Mesendoderm (in vitro differentiated cells): ENCODE results near the gene GOLGA2.
"Not testable (repeated sequence)": the region's sequence is repeated elsewhere in the genome, so short reads cannot be mapped to it uniquely, and the experiment has no call there.

Experiments used
- DNase-seq: peaks from one replicate; pipeline ENCODE4 v3.0.0; 2013
- H2AK5ac ChIP-seq: 2 replicates; pipeline ENCODE4 v1.6.1; 2013; ENCODE audit warnings: low read length, inconsistent platforms
- H2BK120ac ChIP-seq: 2 replicates; pipeline ENCODE4 v1.6.1; 2013; ENCODE audit warnings: low read depth, mild to moderate bottlenecking, low read length, moderate library complexity, mixed read lengths
- H2BK15ac ChIP-seq: replicated peaks from 2 replicates; pipeline ENCODE4 v1.6.1; 2013; ENCODE audit warnings: low read depth, mild to moderate bottlenecking, moderate library complexity
- H2BK5ac ChIP-seq: 2 replicates; pipeline ENCODE4 v1.6.1; 2013; ENCODE audit warnings: low read length, inconsistent platforms
- H3K18ac ChIP-seq: 2 replicates; pipeline ENCODE4 v1.6.1; 2013; ENCODE audit warnings: mild to moderate bottlenecking, low read length, mixed read lengths
- H3K23ac ChIP-seq: one replicate; pipeline ENCODE4 v1.6.1; 2013; ENCODE audit warnings: low read length
- H3K27ac ChIP-seq: 2 replicates; pipeline ENCODE4 v1.5.1; 2013; ENCODE audit warnings: low read depth, mild to moderate bottlenecking, inconsistent platforms, low read length, moderate library complexity
- H3K27me3 ChIP-seq: 2 replicates; pipeline ENCODE4 v1.6.1; 2013; ENCODE audit warnings: low read length, control low read depth, mild to moderate bottlenecking, inconsistent platforms; ENCODE audit not compliant: insufficient read depth, poor library complexity
- H3K36me3 ChIP-seq: 2 replicates; pipeline ENCODE4 v1.6.1; 2013; ENCODE audit warnings: low read length, inconsistent platforms; ENCODE audit not compliant: control insufficient read depth, insufficient read depth
- H3K4ac ChIP-seq: one replicate; pipeline ENCODE4 v1.6.1; 2013; ENCODE audit warnings: low read depth, mild to moderate bottlenecking, low read length, moderate library complexity
- H3K4me1 ChIP-seq: 2 replicates; pipeline ENCODE4 v1.6.1; 2013; ENCODE audit warnings: low read depth, low read length, inconsistent platforms; ENCODE audit not compliant: control insufficient read depth
- H3K4me2 ChIP-seq: 2 replicates; pipeline ENCODE4 v1.6.1; 2013; ENCODE audit warnings: low read length
- H3K4me3 ChIP-seq: 2 replicates; pipeline ENCODE4 v1.5.1; 2013; ENCODE audit warnings: mild to moderate bottlenecking, low read length
- H3K56ac ChIP-seq: one replicate; pipeline ENCODE4 v1.6.1; 2013; ENCODE audit warnings: low read length
- H3K79me1 ChIP-seq: 2 replicates; pipeline ENCODE4 v1.6.1; 2013; ENCODE audit warnings: low read length, inconsistent platforms
- H3K79me2 ChIP-seq: 2 replicates; pipeline ENCODE4 v1.6.1; 2013; ENCODE audit warnings: mild to moderate bottlenecking, low read length; ENCODE audit not compliant: control insufficient read depth, insufficient read depth
- H3K9ac ChIP-seq: 2 replicates; pipeline ENCODE4 v1.6.1; 2013; ENCODE audit warnings: low read length, inconsistent platforms
- H4K5ac ChIP-seq: one replicate; pipeline ENCODE4 v1.6.1; 2013; ENCODE audit warnings: low read length
- H4K8ac ChIP-seq: one replicate; pipeline ENCODE4 v1.6.1; 2013; ENCODE audit warnings: low read depth, mild to moderate bottlenecking, control low read depth, low read length, moderate library complexity
- WGBS: extraction: QIAGEN DNeasy Blood & Tissue Kit; methylation state at CpG from one replicate; pipeline ENCODE4 v1.1.7; 2013; ENCODE audit warnings: low lambda C conversion rate, missing lambda C conversion rate; ENCODE audit not compliant: insufficient coverage; ENCODE audit errors: extremely low coverage; 5-methylcytosine and 5-hydroxymethylcytosine counted together

The GOLGA2 gene

DNA sequence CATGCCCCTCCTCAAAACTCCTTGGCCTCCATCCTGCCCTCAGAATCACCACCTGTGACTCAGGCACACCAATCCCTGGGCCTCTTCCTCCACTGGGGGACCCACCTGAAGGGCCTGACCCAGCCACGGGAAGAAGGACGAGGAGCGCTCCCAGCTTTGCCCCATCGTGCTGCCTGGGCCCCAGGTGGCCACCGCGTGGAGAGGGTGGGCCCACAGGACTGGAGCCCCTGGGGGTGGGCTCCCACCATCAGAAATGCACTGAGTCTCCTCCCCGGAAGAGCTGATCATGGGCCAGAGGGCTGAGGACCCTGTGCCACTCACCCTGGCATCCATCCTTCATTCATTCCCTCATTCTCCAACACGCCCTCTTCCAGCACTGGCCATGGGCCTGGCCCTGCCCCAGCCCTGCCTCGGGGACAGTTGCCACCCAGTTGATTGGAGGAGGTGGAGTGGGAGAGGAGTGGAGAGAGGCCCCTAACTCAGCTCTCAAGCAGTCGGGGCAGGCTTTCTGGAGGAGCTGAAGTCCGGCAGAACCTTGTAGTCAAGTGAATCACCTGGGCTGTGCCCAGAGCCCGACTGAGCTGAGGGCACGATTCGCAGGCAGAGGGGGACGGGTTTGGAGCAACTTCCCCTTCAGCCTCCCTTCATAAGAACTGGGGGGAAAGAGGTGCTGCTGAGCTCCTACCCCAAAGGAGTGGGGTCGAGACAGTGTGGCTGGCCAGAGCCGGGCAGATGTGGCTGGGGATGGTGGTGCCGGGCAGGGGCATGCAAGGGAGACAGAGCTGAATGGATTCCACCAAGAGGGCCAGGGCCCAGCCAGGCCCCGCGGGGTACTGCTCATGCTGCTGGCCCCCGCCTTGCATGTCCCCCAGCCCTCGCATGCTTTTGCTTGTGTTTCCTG, 43.0 kb downstream of the GOLGA2 start:
- Histone ChIP-seq H3K4ac (no peak overlapping the region), H3K36me3 (no peaks in the 10 kb centered on the region), H3K27ac (no peak overlapping the region), H3K79me2 (no peaks in the 10 kb centered on the region), H3K4me3 (no peak overlapping the region), H4K5ac (no peak overlapping the region), H2BK120ac (no peak overlapping the region), H3K23ac (no peak overlapping the region), H2BK5ac (no peak overlapping the region), H3K27me3 (no peaks in the 10 kb centered on the region), H2AK5ac (no peak overlapping the region), H3K56ac (no peak overlapping the region), H2BK15ac (no peak overlapping the region), H3K79me1 (no peaks in the 10 kb centered on the region), H3K4me1 (no peaks in the 10 kb centered on the region), H3K4me2 (no peak overlapping the region), H3K18ac (no peak overlapping the region), H3K9ac (no peak overlapping the region), H4K8ac (no peak overlapping the region)
- WGBS: no CpG with 5 or more reads among the region's 22 CpGs
- no peak for DNase-seq

DNA sequence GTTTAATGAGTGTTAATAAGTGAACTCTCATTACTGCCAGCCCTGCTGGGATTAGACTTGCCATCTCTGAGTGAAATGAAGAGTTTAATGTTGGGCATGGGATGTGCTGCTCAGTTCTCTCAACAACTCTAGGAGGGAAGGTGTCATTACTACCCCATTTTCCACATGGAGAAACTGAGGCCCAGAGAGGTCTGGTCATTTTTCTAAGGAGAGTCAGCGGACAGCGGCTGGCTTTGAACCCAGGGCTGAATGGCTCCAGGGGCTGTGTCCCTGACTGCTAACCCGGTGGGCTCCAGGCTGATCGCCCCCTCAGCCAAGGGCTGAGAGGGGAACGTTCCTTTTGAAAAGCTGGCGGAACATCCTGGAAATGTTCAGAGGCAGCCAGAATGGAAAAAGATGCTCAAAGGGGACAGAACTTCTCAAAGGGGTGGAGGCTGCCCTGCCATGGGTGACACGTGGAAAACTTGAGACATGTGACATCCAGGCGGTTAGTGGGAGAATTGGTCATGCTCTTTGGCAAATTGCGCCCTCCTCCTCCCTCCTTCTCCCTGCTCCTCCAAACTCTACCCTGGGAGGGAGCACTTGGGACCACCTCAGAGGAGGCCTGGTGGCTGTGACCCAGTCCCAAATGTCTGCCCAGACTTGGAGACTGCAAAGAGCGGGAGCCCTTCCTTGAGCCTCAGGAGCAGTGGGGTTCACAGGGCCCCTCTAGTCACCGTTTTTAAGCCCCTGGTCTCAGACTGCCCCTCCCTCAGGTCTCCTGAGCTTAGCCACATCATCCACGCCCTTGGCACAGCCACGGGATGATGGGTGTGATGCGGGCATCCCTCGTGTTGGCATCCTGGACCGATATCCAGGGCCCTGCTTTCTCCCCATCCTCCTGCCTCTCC, 43.9 kb downstream of the GOLGA2 start:
- no peak overlapping the region for H3K4me3 ChIP-seq
- no peaks in the 10 kb centered on the region for H3K36me3 ChIP-seq
- H3K79me2 ChIP-seq: no peaks in the 10 kb centered on the region
- no peak overlapping the region for H3K18ac ChIP-seq
- H3K23ac ChIP-seq: no peak overlapping the region
- no peak overlapping the region for H2AK5ac ChIP-seq
- H4K8ac ChIP-seq: no peak overlapping the region
- no peak overlapping the region for H4K5ac ChIP-seq
- no peak overlapping the region for H3K56ac ChIP-seq
- no peak overlapping the region for H2BK120ac ChIP-seq
- no peaks in the 10 kb centered on the region for H3K27me3 ChIP-seq
- no peak for DNase-seq
- H3K4me2 ChIP-seq: no peak overlapping the region
- H3K4me1 ChIP-seq: no peaks in the 10 kb centered on the region
- H3K4ac ChIP-seq: no peak overlapping the region
- no CpG with 5 or more reads among the region's 16 CpGs for WGBS
- H3K27ac ChIP-seq: no peak overlapping the region
- H3K9ac ChIP-seq: no peak overlapping the region
- no peak overlapping the region for H2BK5ac ChIP-seq
- no peak overlapping the region for H2BK15ac ChIP-seq
- no peaks in the 10 kb centered on the region for H3K79me1 ChIP-seq

DNA sequence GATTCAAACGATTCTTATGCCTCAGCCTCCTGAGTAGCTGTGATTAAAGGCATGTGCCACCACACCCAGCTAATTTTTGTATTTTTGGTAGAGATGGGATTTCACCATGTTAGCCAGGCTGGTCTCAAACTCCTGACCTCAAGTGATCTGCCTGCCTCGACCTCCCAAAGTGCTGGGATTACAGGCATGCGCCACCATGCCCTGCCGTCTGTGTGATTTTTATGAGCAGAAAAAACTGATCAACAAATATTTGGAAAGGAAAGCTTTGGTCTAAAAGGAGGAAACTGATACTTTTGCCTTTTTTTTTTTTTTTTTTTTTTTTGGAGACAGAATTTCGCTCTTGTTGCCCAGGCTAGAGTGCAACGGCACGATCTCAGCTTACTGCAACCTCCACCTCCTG, 44.9 kb downstream of the GOLGA2 start:
- H4K5ac ChIP-seq, H3K4ac ChIP-seq, H2AK5ac ChIP-seq, H3K4me1 ChIP-seq, H3K4me3 ChIP-seq, H3K56ac ChIP-seq, H3K79me1 ChIP-seq, H4K8ac ChIP-seq, H3K23ac ChIP-seq, H3K79me2 ChIP-seq, H3K9ac ChIP-seq, H3K27me3 ChIP-seq, H3K36me3 ChIP-seq, H2BK15ac ChIP-seq, H2BK120ac ChIP-seq, H3K4me2 ChIP-seq, H3K27ac ChIP-seq, DNase-seq, H3K18ac ChIP-seq, H2BK5ac ChIP-seq: not testable (repeated sequence)
- WGBS: no CpG with 5 or more reads among the region's 7 CpGs

DNA sequence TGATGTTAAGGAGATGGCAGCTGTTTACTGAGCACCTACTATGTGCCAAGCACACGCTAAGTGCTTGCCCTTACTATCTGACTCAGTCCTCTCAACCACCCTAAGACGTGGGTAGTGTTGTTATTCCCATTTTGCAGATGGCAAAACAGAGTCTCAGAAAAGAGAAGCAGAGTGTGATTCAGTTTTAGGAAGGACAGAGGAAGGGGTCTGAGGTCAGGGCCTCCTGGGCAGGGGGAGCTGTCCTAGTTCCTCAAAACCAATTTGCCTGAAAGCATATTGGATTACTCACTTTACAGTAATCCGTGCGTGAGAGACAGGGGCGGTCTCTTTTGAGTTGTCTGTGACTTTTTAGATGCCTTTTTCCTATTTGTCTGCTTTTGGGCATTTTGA, 49.4 kb downstream of the GOLGA2 start:
- H3K4me3 ChIP-seq: no peak overlapping the region
- H2BK120ac ChIP-seq: no peak overlapping the region
- DNase-seq: no peak
- no CpG with 5 or more reads among the region's 5 CpGs for WGBS
- H3K23ac ChIP-seq: no peak overlapping the region
- no peak overlapping the region for H4K8ac ChIP-seq
- no peak overlapping the region for H3K4ac ChIP-seq
- no peak overlapping the region for H3K18ac ChIP-seq
- H3K4me1 ChIP-seq: no peaks in the 10 kb centered on the region
- no peak overlapping the region for H4K5ac ChIP-seq
- no peak overlapping the region for H2BK15ac ChIP-seq
- H3K56ac ChIP-seq: no peak overlapping the region
- H2BK5ac ChIP-seq: no peak overlapping the region
- no peak overlapping the region for H3K9ac ChIP-seq
- no peak overlapping the region for H2AK5ac ChIP-seq
- H3K27ac ChIP-seq: no peak overlapping the region
- H3K27me3 ChIP-seq: no peaks in the 10 kb centered on the region
- H3K36me3 ChIP-seq: no peaks in the 10 kb centered on the region
- no peak overlapping the region for H3K4me2 ChIP-seq
- H3K79me1 ChIP-seq: no peaks in the 10 kb centered on the region
- H3K79me2 ChIP-seq: no peaks in the 10 kb centered on the region

DNA sequence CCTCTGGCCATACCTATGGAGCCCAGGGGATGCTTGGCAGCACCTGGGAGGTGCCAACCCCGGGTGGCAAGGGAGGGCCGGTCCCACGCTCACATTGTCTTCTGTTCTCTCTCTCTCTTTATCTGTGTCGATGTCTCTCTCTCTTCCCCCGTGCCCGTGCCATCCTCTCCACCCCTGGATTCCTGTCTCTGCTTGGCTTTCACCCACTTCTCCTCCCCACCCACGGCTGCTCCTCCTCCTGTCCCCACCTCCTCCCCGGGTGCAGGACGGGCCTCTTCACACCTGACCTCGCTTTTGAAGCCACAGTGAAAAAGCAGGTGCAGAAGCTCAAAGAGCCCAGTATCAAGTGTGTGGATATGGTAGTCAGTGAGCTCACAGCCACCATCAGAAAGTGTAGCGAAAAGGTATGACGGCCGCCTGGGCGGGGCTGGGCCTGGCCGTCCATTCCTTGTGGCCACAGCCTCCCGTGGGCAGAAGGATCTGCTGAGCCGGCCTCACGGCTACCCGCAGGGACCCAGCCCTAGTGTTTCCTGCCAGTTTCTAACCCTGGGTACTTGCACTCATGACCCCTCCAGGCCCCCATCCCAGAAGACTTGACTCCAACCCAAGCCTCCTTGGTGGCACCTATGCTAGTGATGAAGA, 49.9 kb downstream of the GOLGA2 start:
- no peak overlapping the region for H3K9ac ChIP-seq
- H3K4ac ChIP-seq: no peak overlapping the region
- H3K18ac ChIP-seq: no peak overlapping the region
- no peak overlapping the region for H3K27ac ChIP-seq
- no peak overlapping the region for H2BK120ac ChIP-seq
- DNase-seq: no peak
- no peak overlapping the region for H4K5ac ChIP-seq
- H3K79me1 ChIP-seq: no peaks in the 10 kb centered on the region
- WGBS: no CpG with 5 or more reads among the region's 19 CpGs
- no peak overlapping the region for H2AK5ac ChIP-seq
- no peak overlapping the region for H2BK15ac ChIP-seq
- H3K23ac ChIP-seq: no peak overlapping the region
- H3K79me2 ChIP-seq: no peaks in the 10 kb centered on the region
- no peak overlapping the region for H4K8ac ChIP-seq
- no peaks in the 10 kb centered on the region for H3K27me3 ChIP-seq
- no peaks in the 10 kb centered on the region for H3K4me1 ChIP-seq
- no peak overlapping the region for H3K56ac ChIP-seq
- no peak overlapping the region for H2BK5ac ChIP-seq
- H3K4me2 ChIP-seq: no peak overlapping the region
- H3K4me3 ChIP-seq: no peak overlapping the region
- H3K36me3 ChIP-seq: no peaks in the 10 kb centered on the region
